DMS153 treated with DMSO at 0.1 percent for 48 hours (cell line): ENCODE results near the gene UBE3B.
"Not testable (repeated sequence)": the region's sequence is repeated elsewhere in the genome, so short reads cannot be mapped to it uniquely, and the experiment has no call there.

ENCODE experiments used
- DNase-seq: peaks from one replicate; lab custom pipeline; 2025; ENCODE audit not compliant: unreplicated experiment; lab: John Stamatoyannopoulos, UW

Gene UBE3B

GRCh38 chr12:109473526-109474270, 3.7 kb upstream of the UBE3B start:
- not testable (repeated sequence) for DNase-seq

GRCh38 chr12:109475121-109475520, 2.3 kb upstream of the UBE3B start:
- DNase-seq: no peak

GRCh38 chr12:109475993-109476806, 1.2 kb upstream of the UBE3B start:
- no peak for DNase-seq

GRCh38 chr12:109476807-109477184, 638 bp upstream of the UBE3B start:
- no peak for DNase-seq

- DNase-seq: no peak
These were observed 505 bp downstream of the UBE3B start for GRCh38 chr12:109477963-109478315.

- no peak for DNase-seq
These were observed 2.3 kb downstream of the UBE3B start for GRCh38 chr12:109479761-109480160.

- DNase-seq: no peak
These were observed 2.9 kb downstream of the UBE3B start for GRCh38 chr12:109480356-109480755.

GRCh38 chr12:109481863-109482262, 4.4 kb downstream of the UBE3B start:
- DNase-seq: no peak

GRCh38 chr12:109482491-109482890, 5.1 kb downstream of the UBE3B start:
- DNase-seq: no peak

- no peak for DNase-seq
These were observed 5.5 kb downstream of the UBE3B start for GRCh38 chr12:109482894-109483293.

GRCh38 chr12:109483346-109483745, 5.9 kb downstream of the UBE3B start:
- no peak for DNase-seq

GRCh38 chr12:109485201-109485600, 7.8 kb downstream of the UBE3B start:
- DNase-seq: no peak

GRCh38 chr12:109487181-109488050, 10.0 kb downstream of the UBE3B start:
- no peak for DNase-seq

- DNase-seq: no peak
These were observed 10.7 kb downstream of the UBE3B start for GRCh38 chr12:109488051-109488665.

GRCh38 chr12:109489016-109489954, 11.9 kb downstream of the UBE3B start:
- DNase-seq: no peak

GRCh38 chr12:109489955-109490565, 12.6 kb downstream of the UBE3B start:
- DNase-seq: no peak

- DNase-seq: no peak
These were observed 14.2 kb downstream of the UBE3B start for GRCh38 chr12:109491671-109492070.

- no peak for DNase-seq
These were observed 14.9 kb downstream of the UBE3B start for GRCh38 chr12:109492371-109492770.

GRCh38 chr12:109493090-109493489, 15.7 kb downstream of the UBE3B start:
- no peak for DNase-seq

GRCh38 chr12:109493938-109494337, 16.5 kb downstream of the UBE3B start:
- no peak for DNase-seq
